HepG2 (cell line): ENCODE results near the gene GINS3.

Experiments
- CTCF ChIP-seq: sonication (generic); formaldehyde crosslinking; IDR thresholded peaks from 2 replicates; pipeline ENCODE4 v1.5.0; 2020; ENCODE audit warnings: mild to moderate bottlenecking, missing genetic modification reagents, moderate library complexity
- ELK4 ChIP-seq: sonication (generic); formaldehyde crosslinking; IDR thresholded peaks from 2 replicates; pipeline ENCODE4 v1.9.0; 2021; ENCODE audit warnings: missing genetic modification reagents, borderline replicate concordance
- FOSL2 ChIP-seq: sonication (generic); formaldehyde crosslinking; IDR thresholded peaks from 2 replicates; pipeline ENCODE4 v1.4.0; 2020; ENCODE audit warnings: missing genetic modification reagents
- NCOA5 ChIP-seq: sonication (generic); formaldehyde crosslinking; IDR thresholded peaks from 2 replicates; pipeline ENCODE4 v1.4.0; 2020; ENCODE audit warnings: missing genetic modification reagents
- NR3C1 ChIP-seq: sonication (generic); formaldehyde crosslinking; IDR thresholded peaks from 2 replicates; pipeline ENCODE4 v1.4.0; 2020; ENCODE audit warnings: missing genetic modification reagents
- ZNF609 ChIP-seq: sonication (generic); formaldehyde crosslinking; IDR thresholded peaks from 2 replicates; pipeline ENCODE4 v1.4.0; 2020; ENCODE audit warnings: mild to moderate bottlenecking, missing genetic modification reagents, borderline replicate concordance
- ZNF616 ChIP-seq: sonication (generic); formaldehyde crosslinking; IDR thresholded peaks from 2 replicates; pipeline ENCODE4 v1.5.0; 2020; ENCODE audit warnings: low read depth, mild to moderate bottlenecking, missing genetic modification reagents

DNA sequence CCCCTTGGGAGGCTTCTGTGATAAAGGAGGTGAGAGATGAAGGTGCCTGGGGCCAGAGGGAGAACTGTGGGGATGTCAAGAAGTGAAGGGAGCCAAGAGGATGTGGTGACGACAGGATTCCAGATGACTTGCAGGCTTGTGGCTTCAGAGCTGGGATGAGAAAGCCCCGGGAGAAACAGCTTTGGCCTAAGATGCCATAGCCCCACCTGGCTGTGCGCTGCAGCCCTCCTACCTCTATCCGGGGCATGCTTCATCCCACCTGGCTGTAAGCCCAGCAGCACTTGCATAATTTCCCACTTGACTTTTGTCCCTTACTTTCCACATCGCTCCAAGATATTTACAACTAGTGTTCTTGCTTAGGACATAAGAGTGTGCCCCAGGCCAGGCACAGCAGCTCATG, 29.3 kb downstream of the GINS3 start:
- no peak for TF ChIP-seq NCOA5 (CRISPR knock-in tag)
- TF ChIP-seq CTCF: no peak
- no peak for TF ChIP-seq ZNF609 (CRISPR knock-in tag)
- no peak for TF ChIP-seq NR3C1 (CRISPR knock-in tag)
- no peak for TF ChIP-seq ZNF616
- no peak for TF ChIP-seq ELK4
- TF ChIP-seq FOSL2 (CRISPR knock-in tag): no peak
